Prostate gland (tissue), 2 donors: ENCODE results near the gene ABCA5.

ENCODE experiments used
- POLR2A ChIP-seq: fragments of 450-650 bp; IDR thresholded peaks from one replicate; pipeline ENCODE4 v1.6.1; 2016; ENCODE audit warnings: antibody characterized with exemption, mild to moderate bottlenecking
- POLR2AphosphoS5 ChIP-seq: sonication (generic); formaldehyde crosslinking; IDR thresholded peaks from one replicate; pipeline ENCODE4 v1.6.1; 2017; ENCODE audit warnings: antibody characterized with exemption
- TF ChIP-seq, protein P1 (sequence below), 4 experiments: fragments of 200-600 bp in 2 of 4; fragments of 450-650 bp in 2 of 4; sonication (generic) in 2 of 4; IDR thresholded peaks; 1 replicate in 3 of 4; 2 replicates in 1 of 4; pipeline ENCODE4 v1.5.1; 2016 to 2019; ENCODE audit warnings: antibody characterized with exemption in 4 of 4, mild to moderate bottlenecking in 2 of 4, moderate library complexity in 2 of 4

DNA sequence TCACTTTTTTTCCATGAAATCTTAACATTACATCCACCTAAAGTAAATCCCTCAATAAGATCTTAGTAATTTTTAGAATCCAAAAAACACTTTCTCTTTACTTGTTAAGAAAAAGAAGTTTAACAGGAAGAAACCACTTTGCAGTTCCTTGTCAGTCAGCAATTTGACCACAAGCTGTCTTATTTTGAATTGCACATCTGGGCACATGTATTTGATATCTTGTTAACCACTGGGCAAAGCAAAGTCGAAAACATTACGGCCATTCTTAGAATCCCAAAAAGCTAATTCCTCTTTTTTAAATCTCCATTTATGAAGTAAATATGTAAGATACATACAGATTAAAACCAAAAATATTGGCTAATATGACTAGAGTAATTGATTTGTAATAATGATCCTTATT, 99.4 kb downstream of the ABCA5 start:
- TF ChIP-seq POLR2A (no peak), POLR2AphosphoS5 (no peak)
- TF ChIP-seq, protein P1, sequence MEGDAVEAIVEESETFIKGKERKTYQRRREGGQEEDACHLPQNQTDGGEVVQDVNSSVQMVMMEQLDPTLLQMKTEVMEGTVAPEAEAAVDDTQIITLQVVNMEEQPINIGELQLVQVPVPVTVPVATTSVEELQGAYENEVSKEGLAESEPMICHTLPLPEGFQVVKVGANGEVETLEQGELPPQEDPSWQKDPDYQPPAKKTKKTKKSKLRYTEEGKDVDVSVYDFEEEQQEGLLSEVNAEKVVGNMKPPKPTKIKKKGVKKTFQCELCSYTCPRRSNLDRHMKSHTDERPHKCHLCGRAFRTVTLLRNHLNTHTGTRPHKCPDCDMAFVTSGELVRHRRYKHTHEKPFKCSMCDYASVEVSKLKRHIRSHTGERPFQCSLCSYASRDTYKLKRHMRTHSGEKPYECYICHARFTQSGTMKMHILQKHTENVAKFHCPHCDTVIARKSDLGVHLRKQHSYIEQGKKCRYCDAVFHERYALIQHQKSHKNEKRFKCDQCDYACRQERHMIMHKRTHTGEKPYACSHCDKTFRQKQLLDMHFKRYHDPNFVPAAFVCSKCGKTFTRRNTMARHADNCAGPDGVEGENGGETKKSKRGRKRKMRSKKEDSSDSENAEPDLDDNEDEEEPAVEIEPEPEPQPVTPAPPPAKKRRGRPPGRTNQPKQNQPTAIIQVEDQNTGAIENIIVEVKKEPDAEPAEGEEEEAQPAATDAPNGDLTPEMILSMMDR (IDR thresholded peaks at IDR 0.05), result no peak
